H7 (cell line): ENCODE results near the gene OSBPL6. TPM values are rescaled to one million over a fixed set of nuclear protein-coding genes. Genes with fewer than 3 reads are reported as not detected.

Experiments
- DNase-seq: peaks from one replicate; pipeline ENCODE4 v3.0.0; 2012
- H3K27me3 ChIP-seq: 2 replicates; pipeline ENCODE4 v1.6.0; 2011; ENCODE audit warnings: mild to moderate bottlenecking, low read length; ENCODE audit not compliant: control insufficient read depth, insufficient read depth
- H3K36me3 ChIP-seq: replicated peaks from 2 replicates; pipeline ENCODE4 v1.5.1; 2011; ENCODE audit warnings: low read length; ENCODE audit not compliant: control insufficient read depth, insufficient read depth
- H3K4me3 ChIP-seq: 2 replicates; pipeline ENCODE4 v1.5.1; 2011; ENCODE audit warnings: low read depth, mild to moderate bottlenecking, control low read depth, low read length, moderate library complexity; ENCODE audit not compliant: insufficient read depth
- total RNA-seq: library from RNA; depleted of rRNA; stranded (reverse); fragments of >200 nt; shearing (Covaris generic); gene quantifications from 2 replicates; pipeline ENCODE4 v1.2.3, GENCODE V29; 2014

The OSBPL6 gene
- total RNA-seq, 1 experiment from 2014 or later: 9.2 TPM

DNA sequence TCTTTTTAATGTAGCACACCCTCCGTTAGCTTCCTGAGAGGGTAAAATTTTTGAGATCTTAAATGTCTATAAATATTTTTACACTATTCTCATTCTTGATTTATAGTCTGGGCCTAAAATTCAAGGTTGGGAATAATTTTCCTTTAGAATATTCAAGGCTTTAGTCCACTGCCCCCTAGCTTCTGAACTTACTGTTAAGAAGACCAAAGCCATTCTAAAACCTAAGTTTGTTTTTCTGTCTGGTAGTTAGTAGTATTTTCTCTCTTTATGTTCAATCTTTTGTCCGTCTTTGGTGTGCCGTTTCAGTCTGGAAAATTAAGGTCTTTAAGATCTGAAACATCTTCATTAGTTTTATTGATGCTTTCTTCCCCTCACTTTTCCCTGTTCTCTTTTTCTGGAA is 14.5 kb downstream of the OSBPL6 start:
- H3K4me3 ChIP-seq: no peak overlapping the region
- H3K36me3 ChIP-seq: no peaks in the 10 kb centered on the region
- no peak for DNase-seq
- peaks cover 13% of the 10 kb centered on the region for H3K27me3 ChIP-seq

DNA sequence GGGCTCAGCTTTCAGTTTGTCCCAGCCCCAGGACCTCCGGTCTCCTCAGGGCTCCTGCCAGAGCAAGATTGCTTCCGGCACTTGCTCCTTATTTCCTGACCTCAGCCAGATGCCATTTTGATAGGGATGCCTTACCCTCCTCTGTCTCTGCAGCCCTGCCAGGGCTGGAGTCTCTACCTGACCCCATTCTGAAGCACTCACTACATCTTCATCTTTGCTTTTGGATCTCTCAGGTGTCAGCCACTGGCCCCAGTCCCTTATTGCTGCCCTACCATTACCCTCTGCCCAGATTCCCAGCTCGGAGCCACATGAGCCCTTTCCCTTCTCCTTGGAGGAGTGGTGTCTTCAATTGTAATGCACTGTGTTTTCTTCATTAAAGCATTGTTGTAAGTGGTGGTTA is 17.1 kb downstream of the OSBPL6 start:
- Histone ChIP-seq H3K36me3 (no peaks in the 10 kb centered on the region), H3K4me3 (no peak overlapping the region), H3K27me3 (peaks cover 17% of the 10 kb centered on the region)
- peak; percentile 38 for DNase-seq

DNA sequence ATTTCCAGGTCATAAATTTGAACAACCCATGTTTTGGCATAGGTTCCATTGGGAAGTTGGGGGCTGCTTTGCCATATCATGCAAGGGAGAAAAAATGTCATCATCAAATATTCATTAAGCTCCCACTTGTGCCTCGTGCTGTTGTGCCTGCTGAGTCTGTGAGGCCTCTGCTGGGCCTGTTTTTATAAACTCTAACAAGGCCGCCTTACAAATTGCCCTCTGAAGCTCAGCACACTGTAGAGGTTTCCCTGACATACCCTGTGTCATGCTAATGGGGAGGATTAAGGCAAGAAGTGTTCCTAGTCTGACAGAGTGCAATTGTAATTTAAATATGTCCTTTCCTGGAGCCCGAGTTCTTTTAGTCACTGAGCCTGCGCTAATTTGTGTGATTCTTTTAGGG is 17.6 kb downstream of the OSBPL6 start:
- peak; percentile 71 for DNase-seq
- H3K27me3 ChIP-seq: peaks cover 19% of the 10 kb centered on the region
- H3K36me3 ChIP-seq: no peaks in the 10 kb centered on the region
- H3K4me3 ChIP-seq: no peak overlapping the region

DNA sequence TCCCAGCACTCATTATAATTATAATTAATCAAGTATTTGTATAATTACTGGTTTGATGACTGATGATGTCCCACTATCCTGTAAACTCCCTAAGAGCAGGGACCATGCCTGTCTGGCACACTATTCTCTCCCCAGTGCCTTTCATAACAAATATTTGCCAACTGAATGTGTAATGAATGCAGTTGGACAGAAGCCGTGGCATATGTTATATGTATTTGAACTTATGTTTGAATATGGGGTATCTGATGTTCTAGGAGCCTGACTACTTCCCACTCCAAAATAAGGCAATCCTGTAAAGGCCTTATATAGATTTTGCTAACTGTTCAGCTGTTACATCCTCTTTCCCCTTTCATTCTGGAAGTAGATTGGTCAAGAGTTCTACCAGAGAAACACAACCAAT is 19.7 kb downstream of the OSBPL6 start:
- H3K36me3 ChIP-seq: no peaks in the 10 kb centered on the region
- no peak overlapping the region for H3K4me3 ChIP-seq
- no peak for DNase-seq
- peaks cover 19% of the 10 kb centered on the region for H3K27me3 ChIP-seq

- H3K4me3 ChIP-seq: no peak overlapping the region
- H3K36me3 ChIP-seq: no peaks in the 10 kb centered on the region
- H3K27me3 ChIP-seq: peaks cover 13% of the 10 kb centered on the region
- DNase-seq: peak; percentile 65
Observed at GRCh38 chr2:178219247-178219646, 24.9 kb downstream of the OSBPL6 start.

DNA sequence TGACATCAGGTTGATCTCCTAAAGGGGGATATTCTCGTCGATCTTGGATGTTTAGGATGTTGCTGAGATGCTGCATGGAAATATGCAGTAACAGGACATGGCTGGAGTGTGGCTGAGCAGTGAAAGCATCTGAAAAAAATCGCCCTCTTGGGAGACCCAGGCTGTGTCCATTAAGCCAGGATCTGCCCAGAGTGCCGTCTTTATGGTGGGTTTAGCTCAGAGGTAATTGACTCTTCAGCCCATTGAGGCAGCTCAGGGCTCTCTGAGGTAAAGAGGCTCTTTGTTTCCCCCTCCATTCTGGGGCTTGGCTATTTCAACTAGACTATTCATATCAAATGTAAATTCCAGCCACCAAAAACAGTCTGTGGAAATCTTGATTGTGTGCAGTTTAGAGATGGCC is 26.5 kb downstream of the OSBPL6 start:
- no peaks in the 10 kb centered on the region for H3K36me3 ChIP-seq
- no peak overlapping the region for H3K4me3 ChIP-seq
- DNase-seq: no peak
- H3K27me3 ChIP-seq: peaks cover 11% of the 10 kb centered on the region

GRCh38 chr2:178221556-178221955 is 27.2 kb downstream of the OSBPL6 start:
- Histone ChIP-seq H3K36me3 (no peaks in the 10 kb centered on the region), H3K27me3 (peaks cover 10% of the 10 kb centered on the region), H3K4me3 (no peak overlapping the region)
- no peak for DNase-seq

GRCh38 chr2:178223806-178224205 is 29.5 kb downstream of the OSBPL6 start:
- Histone ChIP-seq H3K4me3 (no peak overlapping the region), H3K27me3 (peaks cover 9% of the 10 kb centered on the region), H3K36me3 (no peaks in the 10 kb centered on the region)
- DNase-seq: no peak

DNA sequence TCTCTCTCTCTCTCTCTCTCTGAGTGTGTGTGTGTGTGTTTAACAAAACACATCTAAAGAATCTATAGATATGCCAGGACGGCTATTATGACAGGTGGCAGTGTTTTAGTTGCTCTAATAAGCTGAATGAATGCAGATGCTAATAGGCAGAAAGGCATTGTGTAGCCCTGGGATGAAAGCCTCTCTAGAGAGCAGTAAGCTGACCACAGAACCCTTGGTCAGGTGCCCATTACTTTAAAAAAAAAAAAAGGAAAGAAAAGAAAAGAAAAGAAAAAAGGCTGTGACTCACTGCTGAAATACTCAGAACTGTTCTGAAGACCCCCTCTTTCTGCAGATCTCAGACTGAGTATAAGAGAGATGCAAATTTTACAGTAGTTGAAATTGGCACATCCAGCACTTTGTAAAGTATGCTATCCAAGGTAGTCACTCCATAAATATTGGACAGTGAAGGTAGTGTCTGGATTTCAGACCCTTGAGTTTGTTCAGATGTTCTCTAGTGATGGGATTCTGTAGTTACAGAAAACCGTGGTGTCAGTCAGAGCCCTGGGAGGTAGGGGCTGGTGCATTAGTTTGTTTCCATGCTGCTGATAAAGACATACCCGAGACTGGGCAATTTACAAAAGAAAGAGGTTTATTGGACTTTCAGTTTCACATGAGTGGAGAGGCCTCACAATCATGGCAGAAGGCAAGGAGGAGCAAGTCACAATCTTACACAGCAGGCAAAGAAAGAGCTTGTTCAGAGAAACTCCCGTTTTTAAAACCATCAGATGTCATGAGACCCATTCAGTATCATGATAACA is 30.9 kb downstream of the OSBPL6 start:
- Histone ChIP-seq H3K4me3 (no peak overlapping the region), H3K36me3 (no peaks in the 10 kb centered on the region), H3K27me3 (peaks cover 4% of the 10 kb centered on the region)
- DNase-seq: no peak

GRCh38 chr2:178227187-178227586 is 32.9 kb downstream of the OSBPL6 start:
- DNase-seq: no peak
- Histone ChIP-seq H3K27me3 (no peaks in the 10 kb centered on the region), H3K4me3 (no peak overlapping the region), H3K36me3 (no peaks in the 10 kb centered on the region)

DNA sequence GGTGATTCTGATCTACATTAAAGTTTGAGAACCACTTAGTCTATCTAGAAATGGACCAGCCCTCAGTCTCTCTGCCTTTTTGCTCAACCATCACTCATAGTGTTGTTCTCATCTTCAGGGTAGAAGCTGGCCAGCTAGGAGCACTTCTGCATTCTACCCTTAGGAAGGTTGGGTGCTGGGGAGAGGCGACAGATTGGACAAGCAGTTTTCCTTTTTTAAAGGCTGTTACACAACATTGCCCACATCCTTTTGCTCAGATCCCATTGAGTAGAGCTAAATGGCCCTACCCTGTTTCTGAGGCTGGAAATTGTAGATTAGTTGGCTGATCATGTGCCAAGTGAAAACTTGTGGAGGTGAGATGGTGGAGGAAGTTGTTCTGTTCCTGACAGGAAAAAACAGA is 35.6 kb downstream of the OSBPL6 start:
- Histone ChIP-seq H3K36me3 (no peaks in the 10 kb centered on the region), H3K4me3 (no peak overlapping the region), H3K27me3 (no peaks in the 10 kb centered on the region)
- no peak for DNase-seq

DNA sequence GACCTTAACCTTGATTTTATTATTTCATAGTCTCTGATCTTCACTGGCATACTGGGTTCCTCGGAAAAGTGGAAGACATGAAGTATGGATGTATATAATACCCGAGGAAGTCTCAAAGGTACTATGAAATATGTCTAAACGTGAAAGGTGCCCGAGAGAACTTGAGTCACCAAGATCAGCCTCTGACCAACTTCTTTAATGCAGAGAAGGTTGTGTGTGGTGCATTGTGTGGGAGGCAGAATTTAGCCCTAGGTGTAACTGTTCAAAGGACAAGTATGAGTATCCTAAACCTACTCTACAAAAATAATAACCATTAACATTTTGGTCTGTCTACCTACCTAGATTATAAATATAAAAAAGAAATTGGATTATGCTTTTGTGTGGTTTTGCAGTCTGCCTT is 36.1 kb downstream of the OSBPL6 start:
- no peak for DNase-seq
- Histone ChIP-seq H3K4me3 (no peak overlapping the region), H3K36me3 (no peaks in the 10 kb centered on the region), H3K27me3 (no peaks in the 10 kb centered on the region)

DNA sequence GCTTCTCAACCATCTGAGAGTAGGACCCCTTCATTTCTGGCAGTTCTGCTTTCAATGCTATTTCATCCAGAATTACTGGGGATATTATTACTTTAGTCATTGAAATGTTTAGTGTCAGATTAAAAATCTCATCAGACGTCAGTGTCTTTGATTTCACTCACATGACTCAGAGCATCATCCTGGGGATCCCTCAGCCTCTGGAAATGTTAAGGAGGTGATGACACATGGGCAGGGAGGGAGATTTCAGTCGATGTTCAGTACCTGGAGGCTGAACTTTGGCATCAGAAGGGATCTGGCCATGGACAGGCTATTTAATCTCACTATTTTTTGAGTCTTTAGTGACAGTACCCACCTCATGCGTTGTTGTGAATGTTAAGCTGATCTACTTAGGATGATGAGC is 39.1 kb downstream of the OSBPL6 start:
- Histone ChIP-seq H3K4me3 (no peak overlapping the region), H3K36me3 (no peaks in the 10 kb centered on the region), H3K27me3 (no peaks in the 10 kb centered on the region)
- DNase-seq: no peak

DNA sequence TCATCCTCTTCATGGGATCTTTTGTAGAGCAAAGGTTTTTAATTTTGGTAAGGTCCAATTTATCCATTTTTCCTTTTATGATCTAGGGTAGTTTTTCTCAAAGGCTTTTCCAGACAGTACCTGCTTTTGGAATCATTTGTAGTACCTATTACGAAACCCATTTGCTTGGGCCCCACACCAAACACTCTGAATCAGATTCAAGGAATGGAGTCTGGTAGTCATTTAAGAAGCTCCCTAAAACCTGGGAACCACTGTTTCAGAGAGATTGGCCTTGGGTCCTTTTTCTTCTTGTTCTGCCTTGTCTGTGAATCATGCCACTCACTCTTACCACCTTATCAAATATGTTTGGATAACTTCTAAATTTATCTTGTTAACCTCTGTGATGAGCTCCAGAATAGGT is 40.3 kb downstream of the OSBPL6 start:
- DNase-seq: no peak
- no peak overlapping the region for H3K4me3 ChIP-seq
- H3K36me3 ChIP-seq: no peaks in the 10 kb centered on the region
- H3K27me3 ChIP-seq: no peaks in the 10 kb centered on the region

DNA sequence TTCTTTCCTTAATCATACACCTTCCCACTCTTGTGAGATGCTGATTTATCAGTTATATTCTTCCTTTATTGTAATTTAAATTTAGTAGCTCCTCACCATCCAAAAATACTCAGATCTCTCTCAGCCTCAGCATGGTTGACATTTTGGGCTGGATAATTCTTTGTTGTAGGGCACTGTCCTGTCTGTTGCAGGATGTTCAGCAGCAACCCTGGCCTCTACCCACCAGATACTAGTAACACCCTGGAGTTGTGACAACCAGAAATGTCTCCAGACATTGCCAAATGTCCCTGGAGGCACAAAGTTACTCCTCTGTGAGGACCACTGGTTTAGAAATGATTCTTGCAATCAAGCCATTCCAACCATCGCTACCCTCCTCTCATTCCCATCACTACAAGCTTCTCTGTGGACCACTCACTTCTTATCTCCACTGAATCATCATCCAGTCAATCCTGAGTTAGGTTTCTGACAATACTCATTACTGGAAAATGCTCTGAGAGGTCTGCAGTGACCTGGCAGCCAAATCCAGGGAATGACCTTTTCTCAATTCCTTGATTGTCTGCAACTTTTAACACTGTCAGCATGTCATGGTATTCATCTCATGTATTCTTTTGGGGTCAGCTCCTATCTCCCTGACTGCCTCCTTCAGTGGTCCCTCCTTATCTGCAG is 43.3 kb downstream of the OSBPL6 start:
- DNase-seq: no peak
- H3K4me3 ChIP-seq: no peak overlapping the region
- H3K36me3 ChIP-seq: no peaks in the 10 kb centered on the region
- H3K27me3 ChIP-seq: no peaks in the 10 kb centered on the region
